Activated CD8-positive, alpha-beta memory T cell treated with anti-CD3 and anti-CD28 coated beads for 4 hours (primary cell): Measurements from ENCODE around the gene PRRT1B.

Experiments used
- DNase-seq, 2 donors: peaks; one replicate each; pipeline ENCODE4 v3.0.0-alpha.2; 2020; ENCODE audit warnings: low read depth in 2 of 2

PRRT1B gene

DNA sequence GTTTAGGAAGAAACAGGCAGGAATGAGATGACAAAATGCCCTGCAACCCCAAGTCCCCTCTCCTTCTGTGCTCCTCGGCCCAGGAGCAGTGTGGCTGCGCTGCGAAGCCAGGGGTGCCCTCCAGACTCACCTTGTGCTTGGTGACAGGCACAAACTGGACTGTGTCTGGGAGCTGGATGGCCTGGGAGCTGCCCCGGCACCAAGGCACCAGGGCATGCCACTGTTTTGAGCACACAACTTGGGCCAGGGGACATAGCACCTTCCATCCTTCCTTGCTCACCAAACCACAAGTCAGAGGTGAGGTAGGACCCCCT lies 51.1 kb downstream of the PRRT1B start:
- no peak for DNase-seq

DNA sequence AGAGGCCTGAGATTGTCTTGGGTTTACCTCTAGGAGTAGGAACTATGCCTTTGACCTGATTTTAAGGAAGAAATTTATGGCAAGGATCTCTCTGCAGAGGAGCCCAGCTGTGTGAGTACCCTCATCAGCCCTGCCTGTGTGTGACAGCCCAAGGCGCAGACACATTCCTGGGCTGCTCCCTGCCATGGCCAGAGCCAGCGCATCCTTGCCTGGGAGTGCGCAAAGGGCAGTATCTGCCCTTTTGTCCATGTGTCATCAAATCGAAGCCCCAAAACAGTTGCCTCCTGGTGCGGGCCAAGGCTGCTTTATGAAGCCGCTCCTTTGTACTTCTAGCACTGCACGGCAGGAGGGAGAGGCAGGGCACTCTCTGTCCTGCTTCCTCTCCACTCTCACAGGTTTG lies 51.9 kb downstream of the PRRT1B start:
- no peak for DNase-seq

DNA sequence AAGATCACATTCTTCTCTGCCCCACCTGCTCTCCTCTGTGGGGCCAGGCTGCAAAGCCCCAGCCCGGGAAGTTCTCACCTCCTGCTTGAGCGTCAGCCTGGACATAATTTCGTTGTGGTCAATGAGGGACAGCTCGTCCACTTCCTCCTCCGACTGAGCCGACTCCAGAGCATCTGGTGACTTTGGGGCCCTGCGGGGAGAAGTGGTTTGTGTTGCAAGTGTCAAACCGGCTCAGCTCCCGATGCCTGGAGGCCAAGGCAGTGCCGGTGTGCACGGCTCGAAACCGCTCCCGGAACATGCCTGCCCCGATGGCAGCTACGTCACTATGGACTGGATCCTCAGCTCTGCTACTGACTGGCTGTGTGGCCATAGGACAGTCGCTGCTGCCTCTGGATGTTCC lies 52.8 kb downstream of the PRRT1B start:
- DNase-seq, result no peak

GRCh38 chr9:131601683-131602181 lies 56.4 kb downstream of the PRRT1B start:
- DNase-seq, result no peak

DNA sequence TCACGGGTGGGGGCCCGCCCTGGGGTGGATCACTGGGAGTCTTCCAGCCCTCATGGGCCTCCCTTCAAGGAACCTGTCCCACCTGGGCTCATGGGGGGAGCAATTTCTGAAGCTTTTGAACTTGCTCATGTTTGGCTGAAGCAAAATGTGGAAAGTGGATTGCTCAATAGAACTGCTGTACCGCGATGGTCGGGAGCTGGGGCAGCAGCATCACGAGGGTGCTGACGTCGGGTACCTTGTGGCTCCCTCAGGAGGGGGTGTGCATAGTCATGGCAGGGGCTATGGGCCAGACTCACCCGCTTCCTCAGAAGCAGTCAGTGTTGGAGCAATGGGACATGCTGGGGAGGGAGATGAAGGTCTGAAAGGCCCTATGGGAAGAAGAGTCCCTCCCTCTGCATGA lies 57.9 kb downstream of the PRRT1B start:
- no peak for DNase-seq

DNA sequence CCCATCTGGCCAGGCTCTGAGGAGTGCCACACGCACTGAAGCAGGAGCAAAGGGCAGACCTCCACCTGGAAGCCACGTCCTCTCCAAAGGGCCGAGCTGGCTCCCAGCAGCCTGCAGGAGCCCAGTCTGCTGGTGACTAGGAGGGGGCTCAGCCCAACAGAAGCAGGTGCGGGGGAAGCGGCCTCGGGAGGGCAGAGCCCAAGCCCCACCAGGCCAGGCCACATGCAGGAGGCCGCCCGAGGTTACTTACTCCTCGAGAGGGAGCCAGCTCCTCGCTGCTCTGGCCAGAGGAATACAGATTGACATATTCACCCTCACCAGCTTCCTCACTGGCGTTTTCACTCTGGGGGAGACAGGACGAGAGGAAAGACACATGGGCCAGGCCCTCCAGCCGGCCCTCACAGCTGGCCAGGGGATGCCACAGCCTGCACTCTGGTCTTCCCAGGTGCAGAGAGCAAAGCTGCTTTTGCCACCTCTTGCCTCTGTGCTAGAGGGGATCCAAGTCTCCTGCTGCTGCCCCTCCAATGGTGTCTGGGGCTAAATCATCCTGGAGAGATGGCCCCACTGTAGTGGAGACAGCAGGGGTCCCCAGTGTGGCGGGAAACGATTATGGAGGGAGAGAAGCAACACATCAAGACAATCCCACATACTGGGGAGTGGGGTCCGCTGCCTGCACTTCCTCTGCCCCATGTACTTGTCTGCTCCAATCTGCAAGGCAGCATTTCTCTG lies 58.6 kb downstream of the PRRT1B start:
- no peak for DNase-seq

DNA sequence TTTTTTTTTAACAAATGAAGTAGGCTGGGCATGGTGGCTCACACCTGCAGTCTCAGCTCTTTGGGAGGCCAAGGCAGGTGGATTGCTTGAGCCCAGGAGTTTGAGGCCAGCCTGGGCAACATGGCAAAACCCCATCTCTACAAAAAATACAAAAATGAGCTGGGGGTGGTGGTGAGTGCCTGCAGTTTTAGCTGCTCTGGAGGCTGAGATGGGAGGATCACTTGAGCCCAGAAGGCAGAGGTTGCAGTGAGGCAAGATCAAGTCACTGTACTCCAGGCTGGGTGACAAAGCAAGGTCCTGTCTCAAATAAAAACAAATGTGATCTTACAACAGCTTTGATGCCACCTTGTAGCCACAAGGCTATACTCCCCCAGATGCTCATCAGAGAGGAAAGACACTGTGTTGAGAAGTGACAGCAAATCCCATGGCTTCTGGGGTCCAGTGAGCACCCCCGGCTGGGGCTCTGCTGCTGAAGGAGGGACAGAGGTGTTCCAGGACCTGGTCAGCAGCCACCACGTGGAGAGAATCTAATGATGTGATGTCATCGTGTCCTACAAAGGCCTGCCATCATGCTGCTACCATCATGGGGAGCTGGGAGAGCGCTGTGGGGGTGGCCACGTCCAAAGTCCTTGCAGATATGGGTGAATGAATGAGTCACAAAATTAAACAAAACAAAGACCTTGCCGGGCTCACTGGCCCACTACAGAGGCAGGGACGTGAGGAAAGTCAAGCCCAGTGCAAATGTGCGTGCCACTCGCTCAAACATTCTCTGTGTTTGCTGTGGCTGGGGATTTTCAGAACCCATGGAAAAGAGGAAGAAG lies 60.7 kb downstream of the PRRT1B start:
- DNase-seq, result no peak

- DNase-seq, result no peak
Measured at GRCh38 chr9:131606896-131607567, 61.7 kb downstream of the PRRT1B start.

- no peak for DNase-seq
Measured at GRCh38 chr9:131607591-131607990, 62.3 kb downstream of the PRRT1B start.

DNA sequence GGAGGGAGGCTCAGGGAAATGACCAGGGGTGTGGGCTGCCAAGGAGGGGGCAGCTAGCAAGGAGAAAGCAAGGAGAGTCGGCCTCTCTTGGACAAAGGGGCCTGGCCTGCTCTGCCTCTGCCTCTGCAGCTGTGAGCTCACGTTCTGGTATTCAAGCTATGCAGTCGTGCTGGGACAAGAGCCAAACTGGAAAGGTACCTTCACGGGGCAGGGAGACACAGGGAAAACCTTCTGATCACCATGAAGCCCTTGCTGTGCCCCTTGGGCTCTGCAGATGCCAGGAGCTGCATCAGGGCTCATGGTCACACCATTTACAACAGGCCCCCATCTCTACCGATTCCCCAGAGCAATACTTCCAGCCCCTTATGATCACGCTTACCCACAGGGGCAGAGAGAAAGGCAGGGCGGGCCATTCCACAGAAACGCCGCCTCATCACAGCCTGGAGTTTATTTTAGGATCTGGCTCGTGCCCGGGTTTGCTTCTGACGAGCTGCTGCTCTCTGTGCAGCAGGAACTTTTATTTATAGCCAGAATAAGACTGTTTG lies 63.2 kb downstream of the PRRT1B start:
- DNase-seq, result no peak
